Sigmoid colon (tissue), 7 donors: ENCODE data around the gene MLIP. TPM values are rescaled to one million over a fixed set of nuclear protein-coding genes. Genes with fewer than 3 reads are reported as not detected.
A peak's percentile ranks its signal among the peaks of the same experiment; 100 is the strongest.

Source experiments
- DNase-seq: peaks from one replicate; pipeline ENCODE4 v3.0.0-alpha.2; 2019
- H3K27ac ChIP-seq, 4 donors: fragments of 200-600 bp; sonication (generic); one replicate each; pipeline ENCODE4 v1.5.1; 2016 to 2019; ENCODE audit warnings: mild to moderate bottlenecking in 1 of 4
- H3K27me3 ChIP-seq, 3 donors: fragments of 200-600 bp; sonication (generic); one replicate each; pipeline ENCODE4 v1.5.1; 2019; ENCODE audit warnings: mild to moderate bottlenecking in 1 of 3
- H3K36me3 ChIP-seq, 4 donors: fragments of 200-600 bp; sonication (generic); one replicate each; pipeline ENCODE4 v1.5.1; 2016 to 2019
- H3K4me1 ChIP-seq, 4 donors: fragments of 200-600 bp; sonication (generic); one replicate each; pipeline ENCODE4 v1.5.1; 2017 to 2019
- H3K4me3 ChIP-seq, 4 donors: fragments of 200-600 bp; sonication (generic); one replicate each; pipeline ENCODE4 v1.5.1; 2017 to 2019; ENCODE audit warnings: mild to moderate bottlenecking in 2 of 4, moderate library complexity in 1 of 4
- H3K9me3 ChIP-seq, 4 donors: fragments of 200-600 bp in 3 of 4; sonication (generic) in 3 of 4; one replicate each; pipeline versions ENCODE4 v1.5.1 to v1.6.1; 2013 to 2019
- EP300 ChIP-seq, 4 donors: sonication (generic); formaldehyde crosslinking; IDR thresholded peaks; one replicate each; pipeline ENCODE4 v1.6.1; 2017; ENCODE audit warnings: antibody characterized with exemption in 4 of 4
- POLR2A ChIP-seq, 2 donors: fragments of 450-650 bp; IDR thresholded peaks; one replicate each; pipeline ENCODE4 v1.6.1; 2016; ENCODE audit warnings: antibody characterized with exemption in 2 of 2, mild to moderate bottlenecking in 2 of 2, moderate library complexity in 2 of 2
- POLR2AphosphoS5 ChIP-seq, 4 donors: sonication (generic); formaldehyde crosslinking; IDR thresholded peaks; one replicate each; pipeline ENCODE4 v1.6.1; 2017; ENCODE audit warnings: antibody characterized with exemption in 4 of 4
- WGBS, 2 donors: extraction: QIAGEN DNeasy Blood & Tissue Kit; methylation state at CpG; one replicate each; pipeline ENCODE4 v1.1.7; 2013; 5-methylcytosine and 5-hydroxymethylcytosine counted together
- intact Hi-C: fragments of 100-400 bp; cut with DNase I; formaldehyde crosslinking; loops from one replicate; pipeline ENCODE4 v1.15.1; 2023
- polyA plus RNA-seq, 3 donors: library from polyadenylated mRNA; stranded (reverse); fragments of 200-250 nt; gene quantifications; one replicate each; pipeline ENCODE4 v1.2.3, GENCODE V29; 2013
- total RNA-seq, 4 donors: library from RNA; depleted of rRNA; stranded (reverse); fragments of >200 nt; gene quantifications; one replicate each; pipeline ENCODE4 v1.1.0, GENCODE V29; 2016
- TF ChIP-seq, protein P1 (sequence below), 4 experiments: fragments of 450-650 bp in 3 of 4; fragments of 200-600 bp in 1 of 4; IDR thresholded peaks; one replicate each; pipeline ENCODE4 v1.5.1; 2016 to 2019; ENCODE audit warnings: antibody characterized with exemption in 4 of 4, mild to moderate bottlenecking in 3 of 4, moderate library complexity in 2 of 4
- donor health status: healthy with polysubstance abuse.
- donor health status: Bipolar disorder and iron deficiency.
- donor health status: healthy.

The MLIP gene, protein sequence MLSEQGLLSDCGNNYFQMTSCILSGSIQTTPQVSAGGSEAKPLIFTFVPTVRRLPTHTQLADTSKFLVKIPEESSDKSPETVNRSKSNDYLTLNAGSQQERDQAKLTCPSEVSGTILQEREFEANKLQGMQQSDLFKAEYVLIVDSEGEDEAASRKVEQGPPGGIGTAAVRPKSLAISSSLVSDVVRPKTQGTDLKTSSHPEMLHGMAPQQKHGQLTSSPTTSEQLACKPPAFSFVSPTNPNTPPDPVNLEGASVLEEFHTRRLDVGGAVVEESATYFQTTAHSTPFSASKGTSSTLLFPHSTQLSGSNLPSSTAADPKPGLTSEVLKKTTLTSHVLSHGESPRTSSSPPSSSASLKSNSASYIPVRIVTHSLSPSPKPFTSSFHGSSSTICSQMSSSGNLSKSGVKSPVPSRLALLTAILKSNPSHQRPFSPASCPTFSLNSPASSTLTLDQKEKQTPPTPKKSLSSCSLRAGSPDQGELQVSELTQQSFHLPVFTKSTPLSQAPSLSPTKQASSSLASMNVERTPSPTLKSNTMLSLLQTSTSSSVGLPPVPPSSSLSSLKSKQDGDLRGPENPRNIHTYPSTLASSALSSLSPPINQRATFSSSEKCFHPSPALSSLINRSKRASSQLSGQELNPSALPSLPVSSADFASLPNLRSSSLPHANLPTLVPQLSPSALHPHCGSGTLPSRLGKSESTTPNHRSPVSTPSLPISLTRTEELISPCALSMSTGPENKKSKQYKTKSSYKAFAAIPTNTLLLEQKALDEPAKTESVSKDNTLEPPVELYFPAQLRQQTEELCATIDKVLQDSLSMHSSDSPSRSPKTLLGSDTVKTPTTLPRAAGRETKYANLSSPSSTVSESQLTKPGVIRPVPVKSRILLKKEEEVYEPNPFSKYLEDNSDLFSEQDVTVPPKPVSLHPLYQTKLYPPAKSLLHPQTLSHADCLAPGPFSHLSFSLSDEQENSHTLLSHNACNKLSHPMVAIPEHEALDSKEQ
- total RNA-seq (1 to 10 TPM in 1 of 4 donors, under 1 TPM in 1, not detected in 2; 0.71 to 1.3 TPM), polyA plus RNA-seq (1 to 10 TPM in 2 of 3 donors, under 1 TPM in 1; 0.31 to 2.8 (median 1.2) TPM)

- H3K36me3 ChIP-seq: no peaks in the 10 kb centered on the region
- intact Hi-C loops: no loop called here
- no peak within 1 kb of the TSS for H3K4me3 ChIP-seq
- TF ChIP-seq, protein P1, sequence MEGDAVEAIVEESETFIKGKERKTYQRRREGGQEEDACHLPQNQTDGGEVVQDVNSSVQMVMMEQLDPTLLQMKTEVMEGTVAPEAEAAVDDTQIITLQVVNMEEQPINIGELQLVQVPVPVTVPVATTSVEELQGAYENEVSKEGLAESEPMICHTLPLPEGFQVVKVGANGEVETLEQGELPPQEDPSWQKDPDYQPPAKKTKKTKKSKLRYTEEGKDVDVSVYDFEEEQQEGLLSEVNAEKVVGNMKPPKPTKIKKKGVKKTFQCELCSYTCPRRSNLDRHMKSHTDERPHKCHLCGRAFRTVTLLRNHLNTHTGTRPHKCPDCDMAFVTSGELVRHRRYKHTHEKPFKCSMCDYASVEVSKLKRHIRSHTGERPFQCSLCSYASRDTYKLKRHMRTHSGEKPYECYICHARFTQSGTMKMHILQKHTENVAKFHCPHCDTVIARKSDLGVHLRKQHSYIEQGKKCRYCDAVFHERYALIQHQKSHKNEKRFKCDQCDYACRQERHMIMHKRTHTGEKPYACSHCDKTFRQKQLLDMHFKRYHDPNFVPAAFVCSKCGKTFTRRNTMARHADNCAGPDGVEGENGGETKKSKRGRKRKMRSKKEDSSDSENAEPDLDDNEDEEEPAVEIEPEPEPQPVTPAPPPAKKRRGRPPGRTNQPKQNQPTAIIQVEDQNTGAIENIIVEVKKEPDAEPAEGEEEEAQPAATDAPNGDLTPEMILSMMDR (IDR thresholded peaks at IDR 0.05): no peak
- TF ChIP-seq EP300 (IDR thresholded peaks at IDR 0.05) (no peak), POLR2A (IDR thresholded peaks at IDR 0.05) (no peak), POLR2AphosphoS5 (IDR thresholded peaks at IDR 0.05) (no peak)
- H3K4me1 ChIP-seq: no peaks in the 10 kb centered on the region
- no peak for DNase-seq
- H3K9me3 ChIP-seq: no peaks in the 10 kb centered on the region
- H3K27me3 ChIP-seq: no peaks in the 10 kb centered on the region
- 64 to 71% methylated on average over 10 of the region's 10 CpGs for WGBS, 2 donors
- H3K27ac ChIP-seq: no peak within 1 kb of the TSS
These were observed at the start of gene MLIP for GRCh38 chr6:54111341-54112045. Gene MLIP (plus strand): TSS chr6:54111443. CDS start chr6:54111480, 37 bp downstream.

DNA sequence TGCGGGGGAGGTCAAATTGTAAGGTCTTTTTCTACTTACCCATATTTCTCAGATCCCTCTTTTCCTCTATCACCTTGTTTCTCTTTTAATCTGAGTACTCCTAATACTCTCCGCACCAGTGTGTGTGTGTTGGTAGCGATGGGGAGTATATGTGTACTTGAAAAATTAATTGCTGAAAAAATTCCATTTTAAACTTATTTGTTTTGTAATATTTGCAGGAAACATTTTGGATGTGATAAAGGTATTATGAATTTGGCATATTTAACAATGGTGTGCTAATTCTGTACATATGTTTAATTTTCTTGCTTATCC lies 48.1 kb upstream of the MLIP start:
- Histone ChIP-seq H3K36me3 (no peaks in the 10 kb centered on the region), H3K27me3 (no peaks in the 10 kb centered on the region), H3K4me3 (peak overlapping the region in 1 of 4 donors; percentile 27), H3K9me3 (no peaks in the 10 kb centered on the region), H3K4me1 (peaks cover 0 to 34% (median 1%) of the 10 kb centered on the region in 4 donors), H3K27ac (peak overlapping the region in 1 of 4 donors; percentile 10)
- DNase-seq: no peak
- WGBS, 2 donors: 97 to 100% methylated on average over 3 of the region's 3 CpGs
- intact Hi-C loops: no loop called here
- TF ChIP-seq, protein P1 (IDR thresholded peaks at IDR 0.05): no peak
- no peak for TF ChIP-seq POLR2AphosphoS5 (IDR thresholded peaks at IDR 0.05)
- TF ChIP-seq EP300 (IDR thresholded peaks at IDR 0.05): no peak
- TF ChIP-seq POLR2A (IDR thresholded peaks at IDR 0.05): no peak

DNA sequence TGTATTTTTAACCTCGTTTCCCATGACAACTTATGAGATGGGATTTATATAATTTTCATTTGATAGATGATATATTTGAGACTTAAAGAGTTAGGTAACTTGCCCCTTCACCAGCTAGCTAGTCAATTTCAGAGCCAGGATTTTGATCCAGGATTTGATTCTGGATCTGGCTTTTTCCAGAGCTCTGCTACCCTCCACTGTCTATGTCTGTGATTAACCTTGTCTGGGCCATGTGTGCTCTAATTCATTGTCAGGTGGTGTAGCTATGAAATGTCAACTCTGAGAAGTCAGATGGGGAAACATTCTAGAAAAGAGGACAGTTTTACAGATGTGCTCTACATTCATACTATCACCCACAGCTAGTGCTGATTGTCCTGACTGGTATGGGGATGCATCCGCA lies 42.5 kb upstream of the MLIP start:
- Histone ChIP-seq H3K36me3 (no peaks in the 10 kb centered on the region), H3K27me3 (no peaks in the 10 kb centered on the region), H3K27ac (no peak overlapping the region), H3K4me1 (peaks cover 0 to 7% (median 3%) of the 10 kb centered on the region in 4 donors), H3K4me3 (no peak overlapping the region), H3K9me3 (no peaks in the 10 kb centered on the region)
- TF ChIP-seq, protein P1 (IDR thresholded peaks at IDR 0.05): no peak
- TF ChIP-seq EP300 (IDR thresholded peaks at IDR 0.05): no peak
- no peak for TF ChIP-seq POLR2AphosphoS5 (IDR thresholded peaks at IDR 0.05)
- no peak for TF ChIP-seq POLR2A (IDR thresholded peaks at IDR 0.05)
- intact Hi-C loops: no loop called here
- no peak for DNase-seq
- WGBS, 2 donors: 84% methylated on average over 2 of the region's 2 CpGs; no CpG with 5 or more reads in 1 of the 2 donors

GRCh38 chr6:54070025-54070424 lies 41.2 kb upstream of the MLIP start:
- Histone ChIP-seq H3K27ac (peak overlapping the region in 1 of 4 donors; percentile 35), H3K4me3 (peak overlapping the region in 2 of 4 donors; percentile 24 to 28), H3K4me1 (peaks cover 0 to 7% (median 3%) of the 10 kb centered on the region in 4 donors), H3K27me3 (no peaks in the 10 kb centered on the region), H3K9me3 (no peaks in the 10 kb centered on the region), H3K36me3 (no peaks in the 10 kb centered on the region)
- DNase-seq: no peak
- 26 to 80% methylated on average over 3 of the region's 3 CpGs for WGBS, 2 donors
- intact Hi-C loops: no loop called here
- TF ChIP-seq POLR2AphosphoS5 (IDR thresholded peaks at IDR 0.05) (no peak), POLR2A (IDR thresholded peaks at IDR 0.05) (no peak), EP300 (IDR thresholded peaks at IDR 0.05) (no peak)
- TF ChIP-seq, protein P1 (IDR thresholded peaks at IDR 0.05): no peak
